PC-9 (cell line): Measurements from ENCODE around the gene NUP188. TPM values are rescaled to one million over a fixed set of nuclear protein-coding genes. Genes with fewer than 3 reads are reported as not detected.

Experiments used
- total RNA-seq: library from RNA; stranded (reverse); gene quantifications from 2 replicates; pipeline ENCODE4 v1.2.3, GENCODE V29; 2021

The NUP188 gene
- total RNA-seq, 1 experiment from 2014 or later = 90.0 TPM

Other genes starting within 250 kb of the NUP188 start
- 5.5 and 9.1 TPM in 2 replicates for gene PKN3, start 245.2 kb upstream of the NUP188 start, total RNA-seq
- gene ZDHHC12, start 223.6 kb upstream of the NUP188 start, total RNA-seq = 102 and 133 TPM in 2 replicates
- gene ZER1, start 175.8 kb upstream of the NUP188 start, total RNA-seq = 65.2 and 70.0 TPM in 2 replicates
- 38.2 and 41.9 TPM in 2 replicates for gene TBC1D13, start 160.4 kb upstream of the NUP188 start, total RNA-seq
- gene ENDOG, start 129.2 kb upstream of the NUP188 start, total RNA-seq = 28.6 and 47.9 TPM in 2 replicates
- gene SPOUT1, start 117.9 kb upstream of the NUP188 start, total RNA-seq = 59.6 and 75.5 TPM in 2 replicates
- gene KYAT1, start 65.7 kb upstream of the NUP188 start, total RNA-seq = 26.1 and 27.6 TPM in 2 replicates
- 90.3 and 95.7 TPM in 2 replicates for gene LRRC8A, start 65.6 kb upstream of the NUP188 start, total RNA-seq
- gene PHYHD1, start 26.7 kb upstream of the NUP188 start, total RNA-seq = 4.2 and 6.3 TPM in 2 replicates
- gene DOLK, start 96 bp upstream of the NUP188 start, total RNA-seq = 18.0 and 19.0 TPM in 2 replicates
- gene SH3GLB2, start 80.6 kb downstream of the NUP188 start, total RNA-seq = 184 and 213 TPM in 2 replicates
- gene MIGA2, start 88.9 kb downstream of the NUP188 start, total RNA-seq = 40.7 and 48.2 TPM in 2 replicates
- gene DOLPP1, start 133.4 kb downstream of the NUP188 start, total RNA-seq = 21.5 and 24.4 TPM in 2 replicates
- 40.3 and 60.0 TPM in 2 replicates for gene CRAT, start 163.1 kb downstream of the NUP188 start, total RNA-seq
- 182 and 197 TPM in 2 replicates for gene PTPA, start 163.7 kb downstream of the NUP188 start, total RNA-seq
- gene IER5L, start 230.6 kb downstream of the NUP188 start, total RNA-seq = 35.5 and 37.3 TPM in 2 replicates